ENCODE results near the gene RIGI.

Gene RIGI

DNA sequence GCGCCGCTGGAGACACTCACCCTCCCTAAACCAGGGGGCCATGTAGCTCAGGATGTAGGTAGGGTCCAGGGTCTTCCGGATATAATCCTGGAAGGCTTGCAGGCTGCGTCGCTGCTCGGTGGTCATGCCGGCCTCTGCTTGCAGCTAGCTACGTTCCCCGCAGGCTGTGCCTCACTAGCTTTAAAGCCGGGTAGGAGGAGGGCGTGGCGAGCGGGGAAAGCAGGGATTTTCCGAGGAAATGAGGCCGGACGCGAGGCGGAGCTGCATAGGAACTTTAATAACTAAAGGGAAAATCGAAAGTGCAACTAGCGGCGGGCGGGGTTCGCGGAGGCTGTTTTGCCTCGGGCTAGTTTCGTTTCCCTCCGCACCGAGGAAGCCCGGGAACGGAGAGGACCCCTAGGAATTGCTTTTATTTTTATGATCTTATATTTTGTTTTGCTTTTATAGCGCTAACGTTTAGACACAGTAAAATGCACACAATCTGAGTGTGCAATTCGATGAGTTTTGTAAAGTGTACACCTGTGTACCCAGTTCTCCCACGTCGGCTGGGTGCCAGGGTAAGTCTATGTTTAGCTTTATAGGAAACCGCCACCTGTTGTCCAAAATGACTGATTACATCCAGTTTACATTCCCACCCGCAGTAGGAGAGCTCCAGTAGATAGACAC is at the start of gene RIGI:
Gene RIGI (minus strand): TSS at position 156 of the 666 bp plus-strand sequence. CDS start 30 bp downstream, at position 126.
- Histone ChIP-seq H3K9me3 (ENCODE audit: control insufficient read depth, low read depth, low read length) (peaks cover 4% of the 10 kb centered on the region), H3K27ac (ENCODE audit: low read length) (no peak within 1 kb of the TSS), H3K4me3 (ENCODE audit: low read length) (peak within 1 kb of the TSS; percentile 87), H3K27me3 (ENCODE audit: control insufficient read depth, insufficient read depth, low read length) (no peaks in the 10 kb centered on the region), H3K9ac (ENCODE audit: low read length) (peak within 1 kb of the TSS; percentile 67), H3K36me3 (ENCODE audit: control insufficient read depth, low read depth, low read length) (no peaks in the 10 kb centered on the region), H3K4me1 (ENCODE audit: control insufficient read depth, low read depth, low read length) (peaks cover 9% of the 10 kb centered on the region)

DNA sequence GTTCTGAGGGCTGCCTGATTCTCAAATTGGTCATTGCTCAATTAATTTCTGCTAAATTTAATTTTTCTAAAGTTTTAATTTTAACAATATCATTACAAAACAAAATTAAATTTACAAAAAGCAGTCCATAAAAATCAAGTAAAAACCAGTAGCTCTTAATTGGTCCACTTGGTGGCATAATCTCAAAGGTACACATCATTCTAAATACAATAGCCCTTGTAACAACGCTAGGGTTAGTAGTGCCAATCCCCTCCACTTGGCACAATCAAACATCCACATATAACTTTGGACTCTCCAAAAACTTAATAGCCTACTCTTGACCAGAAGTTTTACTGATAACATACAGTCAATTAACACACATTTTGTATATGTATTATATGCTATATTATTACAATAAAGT is 48.9 kb upstream of the RIGI start:
- no peak overlapping the region for H3K4me3 ChIP-seq (ENCODE audit: low read length)
- H3K27me3 ChIP-seq (ENCODE audit: control insufficient read depth, insufficient read depth, low read length), result no peaks in the 10 kb centered on the region
- no peak overlapping the region for H3K27ac ChIP-seq (ENCODE audit: low read length)
- H3K36me3 ChIP-seq (ENCODE audit: control insufficient read depth, low read depth, low read length), result peaks cover 7% of the 10 kb centered on the region
- no peak overlapping the region for H3K9ac ChIP-seq (ENCODE audit: low read length)
- peaks cover 10% of the 10 kb centered on the region for H3K4me1 ChIP-seq (ENCODE audit: control insufficient read depth, low read depth, low read length)
- H3K9me3 ChIP-seq (ENCODE audit: control insufficient read depth, low read depth, low read length), result no peaks in the 10 kb centered on the region

GRCh38 chr9:32573821-32574220 is 47.8 kb upstream of the RIGI start:
- Histone ChIP-seq H3K9me3 (ENCODE audit: control insufficient read depth, low read depth, low read length) (no peaks in the 10 kb centered on the region), H3K4me3 (ENCODE audit: low read length) (peak overlapping the region; percentile 97), H3K9ac (ENCODE audit: low read length) (peak overlapping the region; percentile 85), H3K36me3 (ENCODE audit: control insufficient read depth, low read depth, low read length) (peaks cover 11% of the 10 kb centered on the region), H3K4me1 (ENCODE audit: control insufficient read depth, low read depth, low read length) (peaks cover 10% of the 10 kb centered on the region), H3K27me3 (ENCODE audit: control insufficient read depth, insufficient read depth, low read length) (no peaks in the 10 kb centered on the region), H3K27ac (ENCODE audit: low read length) (no peak overlapping the region)

- Histone ChIP-seq H3K4me3 (ENCODE audit: low read length) (peak within 1 kb of the TSS; percentile 97), H3K4me1 (ENCODE audit: control insufficient read depth, low read depth, low read length) (peaks cover 10% of the 10 kb centered on the region), H3K36me3 (ENCODE audit: control insufficient read depth, low read depth, low read length) (peaks cover 15% of the 10 kb centered on the region), H3K9ac (ENCODE audit: low read length) (peak within 1 kb of the TSS; percentile 85), H3K27me3 (ENCODE audit: control insufficient read depth, insufficient read depth, low read length) (no peaks in the 10 kb centered on the region), H3K9me3 (ENCODE audit: control insufficient read depth, low read depth, low read length) (no peaks in the 10 kb centered on the region), H3K27ac (ENCODE audit: low read length) (peak within 1 kb of the TSS; percentile 84)
Observed at GRCh38 chr9:32572900-32573523, 47.0 kb upstream of the RIGI start, which contains the start of gene NDUFB6. NDUFB6 (minus strand) TSS chr9:32573159; CDS start chr9:32573060, 99 bp downstream.

DNA sequence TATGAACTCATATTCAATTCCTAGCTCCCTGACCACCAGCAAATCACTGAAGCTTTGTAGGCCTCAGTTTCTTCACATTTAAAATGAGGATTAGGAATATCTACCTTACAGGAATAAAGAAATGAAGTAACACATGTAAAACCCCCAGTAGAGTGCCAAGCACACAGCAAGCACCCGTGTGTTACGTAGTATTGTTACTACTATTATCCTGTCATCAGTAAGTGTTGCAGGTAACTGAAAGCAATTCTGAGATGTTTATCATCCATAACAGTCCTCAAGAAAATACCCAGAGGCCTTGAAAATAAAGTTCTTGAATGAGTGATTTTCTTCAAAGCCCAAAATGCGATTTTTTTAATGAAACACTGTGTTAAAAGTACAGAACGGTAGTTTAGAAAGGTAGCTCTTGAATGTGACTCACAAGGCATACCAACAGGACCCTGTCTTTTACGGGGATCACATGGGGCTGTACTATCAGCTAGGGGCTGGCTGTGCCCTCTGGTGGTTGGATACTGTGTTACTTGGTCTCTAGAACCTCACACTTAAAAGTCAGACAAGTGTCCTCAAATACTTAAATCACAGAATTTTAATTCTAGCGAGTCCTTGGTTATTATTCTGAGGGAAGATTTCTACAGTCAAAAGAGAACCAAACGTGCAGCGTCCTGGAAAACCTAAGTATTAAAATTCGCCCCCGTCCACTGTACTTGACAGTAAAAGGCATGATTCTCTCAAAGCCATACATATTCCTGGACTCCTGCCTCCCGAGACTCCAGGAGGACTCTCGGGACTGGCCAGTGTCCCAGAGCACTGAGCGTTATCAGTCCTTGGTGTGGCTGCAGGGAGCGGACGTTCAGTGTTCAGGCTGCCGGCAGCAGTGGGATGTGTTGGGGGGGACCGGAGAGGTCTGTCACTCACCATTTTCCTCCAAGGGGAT is 46.2 kb upstream of the RIGI start:
- Histone ChIP-seq H3K4me1 (ENCODE audit: control insufficient read depth, low read depth, low read length) (peaks cover 10% of the 10 kb centered on the region), H3K27me3 (ENCODE audit: control insufficient read depth, insufficient read depth, low read length) (no peaks in the 10 kb centered on the region), H3K27ac (ENCODE audit: low read length) (peak overlapping the region; percentile 21)

DNA sequence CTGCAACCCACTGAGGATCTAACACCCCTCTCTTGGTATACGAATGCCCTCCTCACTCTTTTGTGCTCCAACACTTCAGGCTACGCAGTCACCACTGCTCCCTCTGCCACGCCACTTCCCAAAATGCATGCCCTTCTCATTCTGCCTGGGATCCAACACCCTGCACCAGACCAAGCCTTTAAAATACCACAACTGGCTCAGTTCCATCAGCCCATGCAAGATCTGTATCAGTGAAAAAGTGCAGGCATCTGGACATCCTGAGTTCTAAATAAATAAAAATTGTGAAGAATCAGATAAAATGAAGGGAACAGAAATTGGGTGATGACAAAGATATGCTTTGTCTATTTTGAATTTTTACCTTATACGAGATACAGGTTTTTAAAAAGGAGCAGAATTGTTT is 44.3 kb upstream of the RIGI start:
- Histone ChIP-seq H3K36me3 (ENCODE audit: control insufficient read depth, low read depth, low read length) (peaks cover 29% of the 10 kb centered on the region), H3K4me3 (ENCODE audit: low read length) (no peak overlapping the region), H3K9me3 (ENCODE audit: control insufficient read depth, low read depth, low read length) (no peaks in the 10 kb centered on the region), H3K27me3 (ENCODE audit: control insufficient read depth, insufficient read depth, low read length) (no peaks in the 10 kb centered on the region), H3K4me1 (ENCODE audit: control insufficient read depth, low read depth, low read length) (peaks cover 10% of the 10 kb centered on the region), H3K9ac (ENCODE audit: low read length) (no peak overlapping the region), H3K27ac (ENCODE audit: low read length) (no peak overlapping the region)

More for the DNA sequence above, 46.2 kb upstream of the RIGI start:
- Histone ChIP-seq H3K36me3 (ENCODE audit: control insufficient read depth, low read depth, low read length) (peaks cover 15% of the 10 kb centered on the region), H3K4me3 (ENCODE audit: low read length) (peak overlapping the region; percentile 97), H3K9me3 (ENCODE audit: control insufficient read depth, low read depth, low read length) (no peaks in the 10 kb centered on the region), H3K9ac (ENCODE audit: low read length) (peak overlapping the region; percentile 85)

GRCh38 chr9:32566770-32567169 is 40.8 kb upstream of the RIGI start:
- no peaks in the 10 kb centered on the region for H3K9me3 ChIP-seq (ENCODE audit: control insufficient read depth, low read depth, low read length)
- peaks cover 34% of the 10 kb centered on the region for H3K36me3 ChIP-seq (ENCODE audit: control insufficient read depth, low read depth, low read length)

DNA sequence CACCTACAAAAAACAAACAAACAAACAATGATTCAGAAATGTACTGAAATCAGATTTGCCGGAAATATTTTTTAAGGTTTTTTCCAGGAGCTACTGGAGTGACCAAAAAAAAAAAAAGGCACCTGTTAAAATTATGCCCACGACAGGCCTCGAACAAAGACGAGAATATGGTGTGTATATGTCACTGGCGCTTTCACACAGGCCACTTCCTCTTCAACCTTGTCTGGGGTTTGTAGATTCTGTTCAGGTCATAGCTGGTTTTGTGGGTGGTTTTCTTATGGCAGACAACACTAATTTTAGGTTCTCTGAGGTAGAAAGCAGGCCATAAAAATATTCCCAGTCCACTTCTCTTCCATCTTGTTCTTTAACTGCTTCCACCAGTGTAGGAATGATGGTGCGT is 40.0 kb upstream of the RIGI start:
- no peak overlapping the region for H3K4me3 ChIP-seq (ENCODE audit: low read length)

More at GRCh38 chr9:32566770-32567169, 40.8 kb upstream of the RIGI start:
- Histone ChIP-seq H3K27me3 (ENCODE audit: control insufficient read depth, insufficient read depth, low read length) (no peaks in the 10 kb centered on the region), H3K4me3 (ENCODE audit: low read length) (no peak overlapping the region), H3K27ac (ENCODE audit: low read length) (no peak overlapping the region), H3K9ac (ENCODE audit: low read length) (no peak overlapping the region), H3K4me1 (ENCODE audit: control insufficient read depth, low read depth, low read length) (peaks cover 2% of the 10 kb centered on the region)

DNA sequence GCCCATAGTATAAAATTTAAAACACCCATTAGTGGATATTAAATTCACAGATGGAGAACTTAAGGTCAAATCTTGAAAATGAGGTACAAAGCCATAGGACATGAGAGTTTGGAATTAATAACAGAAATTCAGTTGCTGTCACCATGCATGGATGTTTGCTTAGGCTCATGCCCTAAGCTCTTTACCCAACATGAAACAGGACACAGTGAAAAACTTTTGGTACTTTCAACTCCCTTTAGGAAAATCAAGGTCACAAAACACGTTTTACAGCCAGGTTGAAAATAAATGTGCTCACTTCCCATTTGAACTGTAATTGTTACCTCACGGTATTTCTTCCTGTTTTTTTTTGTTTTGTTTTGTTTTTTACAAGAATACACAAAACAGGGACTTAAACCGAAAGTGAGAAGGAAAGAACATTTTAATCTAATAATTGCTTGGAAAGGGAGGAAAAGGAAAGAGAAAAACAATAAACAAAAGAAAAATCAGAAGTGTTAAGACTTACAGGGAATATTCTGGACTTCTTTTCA is 32.5 kb upstream of the RIGI start:
- Histone ChIP-seq H3K27ac (ENCODE audit: low read length) (no peak overlapping the region), H3K4me1 (ENCODE audit: control insufficient read depth, low read depth, low read length) (no peaks in the 10 kb centered on the region), H3K9ac (ENCODE audit: low read length) (no peak overlapping the region), H3K36me3 (ENCODE audit: control insufficient read depth, low read depth, low read length) (no peaks in the 10 kb centered on the region), H3K4me3 (ENCODE audit: low read length) (no peak overlapping the region), H3K9me3 (ENCODE audit: control insufficient read depth, low read depth, low read length) (no peaks in the 10 kb centered on the region), H3K27me3 (ENCODE audit: control insufficient read depth, insufficient read depth, low read length) (no peaks in the 10 kb centered on the region)

More for the DNA sequence above, 40.0 kb upstream of the RIGI start:
- no peaks in the 10 kb centered on the region for H3K9me3 ChIP-seq (ENCODE audit: control insufficient read depth, low read depth, low read length)
- no peak overlapping the region for H3K27ac ChIP-seq (ENCODE audit: low read length)
- H3K4me1 ChIP-seq (ENCODE audit: control insufficient read depth, low read depth, low read length), result no peaks in the 10 kb centered on the region
- H3K9ac ChIP-seq (ENCODE audit: low read length), result no peak overlapping the region
- H3K27me3 ChIP-seq (ENCODE audit: control insufficient read depth, insufficient read depth, low read length), result no peaks in the 10 kb centered on the region
- peaks cover 34% of the 10 kb centered on the region for H3K36me3 ChIP-seq (ENCODE audit: control insufficient read depth, low read depth, low read length)

DNA sequence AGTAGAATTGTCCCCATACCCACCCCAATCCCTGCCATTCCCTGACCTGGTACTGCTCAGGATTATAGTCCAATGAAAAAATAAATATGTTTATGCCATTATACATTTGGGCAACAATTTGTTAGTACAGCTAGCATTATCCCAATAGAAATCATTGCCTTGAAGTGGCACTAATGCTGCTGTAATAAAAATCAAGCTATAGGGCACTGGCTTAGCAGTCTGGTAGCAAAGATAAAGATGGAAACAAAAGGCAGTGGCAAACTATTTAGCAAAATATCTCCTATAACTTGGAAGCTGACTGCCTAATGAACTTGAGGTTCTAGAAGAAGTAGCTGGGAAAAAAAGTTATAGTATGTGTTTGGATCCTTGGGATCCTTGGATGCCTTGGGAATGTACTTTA is 28.6 kb upstream of the RIGI start:
- Histone ChIP-seq H3K4me3 (ENCODE audit: low read length) (no peak overlapping the region), H3K4me1 (ENCODE audit: control insufficient read depth, low read depth, low read length) (peaks cover 3% of the 10 kb centered on the region), H3K9me3 (ENCODE audit: control insufficient read depth, low read depth, low read length) (no peaks in the 10 kb centered on the region), H3K9ac (ENCODE audit: low read length) (no peak overlapping the region), H3K27me3 (ENCODE audit: control insufficient read depth, insufficient read depth, low read length) (no peaks in the 10 kb centered on the region), H3K27ac (ENCODE audit: low read length) (no peak overlapping the region), H3K36me3 (ENCODE audit: control insufficient read depth, low read depth, low read length) (no peaks in the 10 kb centered on the region)

DNA sequence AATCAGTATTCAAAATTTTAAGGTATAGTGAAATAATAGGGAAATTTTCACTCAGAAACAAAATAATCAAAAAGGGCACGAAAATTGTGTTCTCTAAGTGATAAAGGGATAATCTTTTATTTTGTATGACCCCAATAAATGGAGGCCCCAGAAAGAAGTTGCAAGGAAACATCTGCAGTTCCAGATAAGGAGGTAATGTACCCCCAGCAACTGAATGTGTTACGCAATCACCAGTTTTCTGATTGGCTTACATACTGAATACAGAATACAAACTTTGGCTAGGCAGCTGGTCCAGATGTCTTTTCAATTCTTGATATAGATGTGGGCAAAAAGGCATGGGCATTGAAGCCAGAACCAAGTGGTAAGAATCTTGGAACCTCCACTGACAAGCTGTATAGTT is 28.1 kb upstream of the RIGI start:
- peaks cover 3% of the 10 kb centered on the region for H3K4me1 ChIP-seq (ENCODE audit: control insufficient read depth, low read depth, low read length)
- no peaks in the 10 kb centered on the region for H3K27me3 ChIP-seq (ENCODE audit: control insufficient read depth, insufficient read depth, low read length)
- no peak overlapping the region for H3K27ac ChIP-seq (ENCODE audit: low read length)
- no peak overlapping the region for H3K4me3 ChIP-seq (ENCODE audit: low read length)
- no peak overlapping the region for H3K9ac ChIP-seq (ENCODE audit: low read length)
- H3K9me3 ChIP-seq (ENCODE audit: control insufficient read depth, low read depth, low read length), result no peaks in the 10 kb centered on the region
- no peaks in the 10 kb centered on the region for H3K36me3 ChIP-seq (ENCODE audit: control insufficient read depth, low read depth, low read length)
